ENCODE measurements around the gene COL6A1.

The COL6A1 gene

DNA sequence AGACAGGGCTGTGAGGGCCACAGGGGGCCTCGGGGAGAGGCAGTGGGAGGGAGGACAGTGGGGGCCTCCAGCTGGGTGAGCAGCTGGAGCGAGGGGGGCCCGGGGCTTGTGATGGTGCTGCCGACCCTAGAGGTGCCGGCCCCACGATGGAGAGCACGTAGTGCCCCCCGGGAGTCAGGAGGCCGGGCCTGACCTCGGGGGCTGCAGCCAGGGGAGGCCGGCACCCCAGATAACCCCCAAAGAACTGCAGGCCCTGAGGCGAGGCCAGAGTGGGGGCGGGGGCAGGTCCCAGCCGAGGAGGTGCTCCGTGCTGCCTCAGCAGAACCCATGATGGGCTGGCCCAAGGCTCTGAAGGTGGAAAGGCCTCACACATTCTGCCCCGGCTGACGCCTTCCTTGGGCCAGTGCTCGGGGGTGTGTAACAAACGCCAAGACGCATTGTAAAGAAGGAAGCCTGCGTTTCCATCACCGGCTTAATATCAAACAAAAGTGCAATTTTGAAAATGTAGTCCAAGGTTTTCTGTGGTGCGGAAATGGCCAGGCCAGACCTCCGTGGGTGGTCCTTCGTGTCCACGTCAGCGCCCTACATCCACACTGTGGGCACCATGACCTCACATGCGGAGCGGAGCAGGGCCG is 55.2 kb downstream of the COL6A1 start:
- no peak for DNase-seq
- no peaks in the 10 kb centered on the region for H3K36me3 ChIP-seq
- H3K27me3 ChIP-seq: no peaks in the 10 kb centered on the region
- H3K4me1 ChIP-seq: peaks cover 4% of the 10 kb centered on the region; the same call in 1 of the 2 replicates
- H3K4me3 ChIP-seq (ENCODE audit: low read depth, low read length): no peak overlapping the region
- TF ChIP-seq, protein P1, sequence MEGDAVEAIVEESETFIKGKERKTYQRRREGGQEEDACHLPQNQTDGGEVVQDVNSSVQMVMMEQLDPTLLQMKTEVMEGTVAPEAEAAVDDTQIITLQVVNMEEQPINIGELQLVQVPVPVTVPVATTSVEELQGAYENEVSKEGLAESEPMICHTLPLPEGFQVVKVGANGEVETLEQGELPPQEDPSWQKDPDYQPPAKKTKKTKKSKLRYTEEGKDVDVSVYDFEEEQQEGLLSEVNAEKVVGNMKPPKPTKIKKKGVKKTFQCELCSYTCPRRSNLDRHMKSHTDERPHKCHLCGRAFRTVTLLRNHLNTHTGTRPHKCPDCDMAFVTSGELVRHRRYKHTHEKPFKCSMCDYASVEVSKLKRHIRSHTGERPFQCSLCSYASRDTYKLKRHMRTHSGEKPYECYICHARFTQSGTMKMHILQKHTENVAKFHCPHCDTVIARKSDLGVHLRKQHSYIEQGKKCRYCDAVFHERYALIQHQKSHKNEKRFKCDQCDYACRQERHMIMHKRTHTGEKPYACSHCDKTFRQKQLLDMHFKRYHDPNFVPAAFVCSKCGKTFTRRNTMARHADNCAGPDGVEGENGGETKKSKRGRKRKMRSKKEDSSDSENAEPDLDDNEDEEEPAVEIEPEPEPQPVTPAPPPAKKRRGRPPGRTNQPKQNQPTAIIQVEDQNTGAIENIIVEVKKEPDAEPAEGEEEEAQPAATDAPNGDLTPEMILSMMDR (IDR thresholded peaks at IDR 0.05; ENCODE audit: low read depth, low read length): no peak
- H3K9me3 ChIP-seq: no peaks in the 10 kb centered on the region

DNA sequence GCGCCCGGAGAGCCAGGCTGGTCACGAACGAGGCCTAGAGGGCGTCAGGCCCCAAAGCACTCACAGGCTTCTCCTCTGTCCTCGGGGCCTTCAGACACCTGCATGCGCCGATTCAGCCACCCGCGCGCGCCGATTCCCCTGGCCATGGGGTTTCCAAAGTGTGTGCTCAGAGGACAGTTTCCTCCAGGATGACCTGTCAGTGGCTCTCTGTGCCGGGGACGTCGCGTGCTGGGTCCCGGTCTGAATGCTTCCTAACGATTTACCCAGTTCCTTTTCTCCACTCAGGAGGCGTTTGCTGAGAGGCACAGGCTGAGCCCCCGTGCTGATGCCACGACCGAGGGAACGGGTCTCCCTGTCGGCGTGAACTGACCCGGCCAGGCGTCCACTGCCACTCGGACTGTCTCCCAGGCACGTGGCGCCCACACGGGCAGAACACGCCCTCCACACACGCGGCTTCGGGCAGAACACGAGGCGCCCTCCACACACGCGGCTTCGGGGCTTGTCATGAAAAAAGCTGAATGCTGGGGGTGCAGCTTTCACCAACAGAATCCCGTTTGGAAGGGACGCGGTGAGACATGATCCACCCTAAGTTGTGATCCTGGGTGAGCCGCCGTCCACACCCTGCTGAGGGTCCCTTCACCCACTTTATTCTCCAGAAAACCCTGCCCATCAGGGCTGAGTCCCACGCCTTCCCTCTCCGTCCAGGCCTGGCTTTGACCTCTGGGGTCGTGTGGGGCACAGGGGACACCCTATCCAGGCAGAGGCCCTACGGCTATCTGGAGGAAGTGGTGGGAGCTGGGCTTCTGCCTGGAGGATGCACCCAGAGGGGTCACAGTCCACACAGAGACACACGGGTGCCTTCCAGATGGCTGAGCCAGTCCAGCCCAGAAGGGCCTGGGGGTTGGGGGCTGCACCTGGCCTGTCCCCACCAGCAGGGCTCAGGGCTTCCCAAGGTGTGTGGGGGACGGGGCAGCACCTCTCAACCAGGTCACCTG is 56.1 kb downstream of the COL6A1 start:
- TF ChIP-seq, protein P1 (IDR thresholded peaks at IDR 0.05; ENCODE audit: low read depth, low read length): no peak
- Histone ChIP-seq H3K27me3 (no peaks in the 10 kb centered on the region), H3K36me3 (no peaks in the 10 kb centered on the region), H3K4me3 (ENCODE audit: low read depth, low read length) (no peak overlapping the region), H3K9me3 (no peaks in the 10 kb centered on the region), H3K4me1 (peaks cover 4% of the 10 kb centered on the region; the same call in 1 of the 2 replicates)
- no peak for DNase-seq

DNA sequence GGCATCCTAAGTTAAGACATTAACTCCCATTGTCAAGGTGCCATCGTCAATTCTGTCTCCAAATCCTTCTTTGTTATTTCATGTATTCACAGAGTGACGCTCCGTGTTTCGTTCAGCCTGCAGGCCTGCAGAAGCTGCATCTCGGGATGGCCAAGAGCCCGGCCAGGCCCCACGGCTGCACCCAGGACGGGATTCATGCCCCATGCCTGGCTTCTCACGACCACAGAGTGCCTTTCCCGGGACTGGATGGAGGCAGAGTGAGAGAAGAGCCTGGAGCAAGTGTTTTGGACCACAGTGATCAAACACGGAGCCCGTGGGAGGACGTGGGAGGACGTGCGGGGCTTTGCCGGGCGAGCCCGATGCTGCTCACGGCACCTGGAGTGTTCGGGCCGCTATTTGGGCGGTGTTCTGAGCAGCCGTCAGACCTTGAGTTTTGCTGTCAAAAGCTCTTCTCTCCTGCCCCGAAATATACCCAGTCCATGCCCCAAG is 56.8 kb downstream of the COL6A1 start:
- Histone ChIP-seq H3K27me3 (no peaks in the 10 kb centered on the region), H3K9me3 (no peaks in the 10 kb centered on the region), H3K4me3 (ENCODE audit: low read depth, low read length) (no peak overlapping the region), H3K36me3 (no peaks in the 10 kb centered on the region), H3K4me1 (peaks cover 4% of the 10 kb centered on the region; the same call in 1 of the 2 replicates)
- no peak for DNase-seq
- TF ChIP-seq, protein P1 (IDR thresholded peaks at IDR 0.05; ENCODE audit: low read depth, low read length): no peak

DNA sequence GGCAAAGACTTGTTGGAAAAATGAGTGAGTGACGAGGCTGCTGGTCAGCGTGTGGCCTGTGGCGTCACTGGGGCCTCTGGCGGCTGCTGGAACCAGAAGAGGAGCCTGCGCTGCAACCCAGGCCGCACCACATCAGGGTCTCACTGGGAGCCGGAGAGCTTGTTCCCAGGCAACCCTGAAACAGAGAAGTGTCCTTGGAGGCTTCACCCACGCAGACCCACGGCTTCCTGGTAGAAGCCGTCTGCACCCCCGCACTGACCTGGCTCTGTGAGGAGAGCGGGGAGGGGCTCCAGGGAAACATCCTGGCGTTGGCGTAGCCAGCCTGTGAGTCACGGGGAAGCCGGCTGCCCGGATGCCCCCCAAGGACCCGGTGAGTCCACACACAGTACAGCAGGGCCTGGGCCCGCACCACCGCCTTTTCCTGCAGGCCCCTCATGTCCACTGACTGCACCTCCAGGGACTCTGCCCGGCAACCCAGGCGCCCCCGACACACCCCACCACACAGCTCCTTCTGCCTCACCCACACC is 57.4 kb downstream of the COL6A1 start:
- DNase-seq: no peak
- Histone ChIP-seq H3K36me3 (no peaks in the 10 kb centered on the region), H3K9me3 (no peaks in the 10 kb centered on the region), H3K27me3 (no peaks in the 10 kb centered on the region), H3K4me1 (peaks cover 4% of the 10 kb centered on the region; the same call in 1 of the 2 replicates), H3K4me3 (ENCODE audit: low read depth, low read length) (no peak overlapping the region)
- TF ChIP-seq, protein P1 (IDR thresholded peaks at IDR 0.05; ENCODE audit: low read depth, low read length): no peak

GRCh38 chr21:46039891-46040660 is 58.5 kb downstream of the COL6A1 start:
- TF ChIP-seq, protein P1 (IDR thresholded peaks at IDR 0.05; ENCODE audit: low read depth, low read length): no peak
- no peaks in the 10 kb centered on the region for H3K27me3 ChIP-seq
- DNase-seq: no peak
- H3K36me3 ChIP-seq: no peaks in the 10 kb centered on the region
- H3K4me3 ChIP-seq (ENCODE audit: low read depth, low read length): no peak overlapping the region
- H3K9me3 ChIP-seq: no peaks in the 10 kb centered on the region
- peaks cover 6% of the 10 kb centered on the region; the same call in 1 of the 2 replicates for H3K4me1 ChIP-seq
